Activated CD4-positive, alpha-beta T cell treated with anti-CD3 and anti-CD28 coated beads, Interleukin-2, amount 50 U/mL, for 24 hours (primary cell): ENCODE results near the gene RHAG.
"Not testable (repeated sequence)": the region's sequence is repeated elsewhere in the genome, so short reads cannot be mapped to it uniquely, and the experiment has no call there.

ENCODE experiments used
- DNase-seq, 2 donors: peaks; one replicate each; pipeline ENCODE4 v3.0.0-alpha.2; 2020; ENCODE audit warnings: low read depth in 1 of 2, low spot score in 1 of 2

Gene RHAG

GRCh38 chr6:49635978-49636712, 494 bp downstream of the RHAG start:
- no peak for DNase-seq

DNA sequence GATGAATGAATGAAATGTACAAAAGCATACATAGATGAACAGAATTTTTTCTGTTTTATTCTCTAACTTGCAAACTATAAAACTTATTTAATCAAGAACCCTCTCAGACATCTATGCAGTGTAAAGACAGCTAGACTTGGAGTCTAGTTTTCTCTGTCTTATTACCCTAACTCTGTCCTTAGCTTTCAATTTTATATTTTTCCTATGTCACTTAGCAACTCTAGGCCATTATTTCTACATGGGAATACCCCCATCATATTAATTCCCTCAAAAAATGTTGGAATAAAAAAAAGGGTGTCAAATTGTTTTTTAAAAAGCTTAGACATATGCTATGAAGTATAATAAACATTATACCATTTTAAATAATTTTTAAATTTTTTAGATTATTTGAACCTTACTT, 1.2 kb downstream of the RHAG start:
- DNase-seq = no peak

- no peak for DNase-seq
These were observed 1.8 kb downstream of the RHAG start for GRCh38 chr6:49634836-49635218.

DNA sequence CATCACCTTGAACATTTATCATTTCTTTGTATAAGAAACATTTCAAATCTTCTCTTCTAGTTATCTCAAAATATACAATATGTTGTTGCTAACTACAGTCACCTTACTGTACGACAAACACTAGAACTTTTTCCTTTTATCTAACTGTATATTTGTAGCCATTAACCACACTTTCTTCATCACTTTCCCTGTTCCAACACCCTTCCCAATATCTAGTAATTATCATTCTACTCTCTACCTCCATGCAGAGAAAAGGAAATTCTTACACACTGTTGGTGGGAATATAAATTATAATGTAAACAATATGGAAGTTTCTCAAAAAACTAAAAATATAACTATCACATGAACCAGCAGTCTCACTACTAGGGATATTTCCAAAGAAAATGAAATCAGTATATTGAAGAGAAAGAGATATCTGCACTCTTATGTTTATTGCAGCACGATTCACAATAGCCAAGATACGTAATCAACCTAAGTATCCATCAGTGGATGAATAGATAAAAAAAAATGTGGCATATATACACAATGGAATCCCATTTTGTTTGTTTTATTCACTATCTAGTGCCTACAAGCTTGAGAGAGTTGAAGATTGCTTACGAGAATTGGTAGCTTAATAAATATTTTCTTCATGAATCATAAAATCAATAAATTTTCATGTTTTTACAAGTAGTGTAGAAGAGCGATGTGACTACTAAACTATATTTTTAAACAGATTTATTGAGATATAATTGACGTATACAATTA, 2.4 kb downstream of the RHAG start:
- DNase-seq = no peak

DNA sequence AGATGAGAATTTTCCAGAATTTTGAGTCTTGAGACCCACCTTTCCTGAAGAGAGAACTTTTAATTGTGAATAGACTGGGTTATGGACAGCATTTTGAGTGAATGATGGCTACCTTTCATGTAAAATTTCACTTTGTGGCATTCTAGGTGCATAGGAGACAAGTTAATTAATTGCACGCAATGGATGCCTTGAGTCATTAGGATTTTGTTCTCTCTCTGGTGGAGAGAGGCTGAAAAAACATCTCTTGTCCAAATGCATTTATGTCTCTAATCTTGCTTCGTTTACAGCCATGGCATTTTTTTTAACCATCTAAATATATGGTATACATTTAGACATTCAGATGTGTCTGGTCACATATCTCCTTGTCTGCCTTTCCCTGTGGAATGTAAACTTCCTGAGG, 3.1 kb downstream of the RHAG start:
- DNase-seq = no peak

- no peak for DNase-seq
These were observed 3.9 kb downstream of the RHAG start for GRCh38 chr6:49632727-49633126.

GRCh38 chr6:49629485-49630088, 7.1 kb downstream of the RHAG start:
- not testable (repeated sequence) for DNase-seq

- DNase-seq = no peak
These were observed 9.8 kb downstream of the RHAG start for GRCh38 chr6:49626811-49627210.

DNA sequence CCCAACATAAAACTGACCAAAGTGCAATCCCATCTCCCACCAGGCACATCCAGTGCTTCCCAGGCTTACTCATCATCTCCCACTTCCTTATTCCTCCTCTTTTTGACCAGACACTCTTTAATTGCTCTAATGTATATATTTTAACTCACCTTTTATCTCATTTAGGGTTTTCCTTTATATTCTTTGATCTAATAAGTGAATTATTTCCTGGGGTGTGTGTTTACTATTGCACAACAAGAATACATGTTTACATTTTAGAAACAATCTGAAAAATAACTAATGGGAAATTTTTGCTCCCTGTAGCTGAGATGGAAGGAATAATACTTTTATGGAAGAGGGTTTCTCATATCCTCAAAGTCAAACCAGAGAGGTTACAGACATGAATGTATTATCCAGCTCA, 18.4 kb downstream of the RHAG start:
- DNase-seq = no peak

- DNase-seq = not testable (repeated sequence)
These were observed 22.5 kb downstream of the RHAG start for GRCh38 chr6:49614144-49614543.

GRCh38 chr6:49609285-49609684, 27.4 kb downstream of the RHAG start:
- no peak for DNase-seq

GRCh38 chr6:49608275-49608674, 28.4 kb downstream of the RHAG start:
- DNase-seq = not testable (repeated sequence)

DNA sequence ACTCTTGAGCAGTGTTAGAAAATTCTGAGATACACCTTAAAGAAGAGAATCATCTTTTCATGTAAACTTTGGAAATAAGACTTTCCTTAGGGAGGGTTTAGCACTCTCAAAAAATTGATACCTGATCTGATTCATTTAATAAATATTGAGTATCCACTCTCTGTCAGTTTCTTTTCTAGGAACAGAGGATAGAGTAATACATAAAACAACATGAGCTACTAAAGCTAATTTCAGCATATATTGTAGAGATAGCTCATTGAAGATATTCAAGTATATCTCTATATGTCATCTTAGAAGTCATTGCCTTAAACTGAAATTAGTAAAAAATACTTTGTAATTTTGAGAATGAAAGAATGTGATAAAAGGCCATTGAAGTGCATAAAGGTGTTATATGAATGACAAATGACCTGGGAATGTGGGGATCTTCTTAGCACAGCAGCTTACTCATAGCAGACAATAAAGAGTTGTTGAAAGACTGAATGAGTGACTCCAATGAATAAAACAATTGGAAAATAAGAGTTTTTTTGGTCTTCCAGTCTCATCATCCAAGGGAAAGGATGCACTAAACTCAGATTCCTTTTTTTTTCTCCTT, 29.2 kb downstream of the RHAG start:
- no peak for DNase-seq

DNA sequence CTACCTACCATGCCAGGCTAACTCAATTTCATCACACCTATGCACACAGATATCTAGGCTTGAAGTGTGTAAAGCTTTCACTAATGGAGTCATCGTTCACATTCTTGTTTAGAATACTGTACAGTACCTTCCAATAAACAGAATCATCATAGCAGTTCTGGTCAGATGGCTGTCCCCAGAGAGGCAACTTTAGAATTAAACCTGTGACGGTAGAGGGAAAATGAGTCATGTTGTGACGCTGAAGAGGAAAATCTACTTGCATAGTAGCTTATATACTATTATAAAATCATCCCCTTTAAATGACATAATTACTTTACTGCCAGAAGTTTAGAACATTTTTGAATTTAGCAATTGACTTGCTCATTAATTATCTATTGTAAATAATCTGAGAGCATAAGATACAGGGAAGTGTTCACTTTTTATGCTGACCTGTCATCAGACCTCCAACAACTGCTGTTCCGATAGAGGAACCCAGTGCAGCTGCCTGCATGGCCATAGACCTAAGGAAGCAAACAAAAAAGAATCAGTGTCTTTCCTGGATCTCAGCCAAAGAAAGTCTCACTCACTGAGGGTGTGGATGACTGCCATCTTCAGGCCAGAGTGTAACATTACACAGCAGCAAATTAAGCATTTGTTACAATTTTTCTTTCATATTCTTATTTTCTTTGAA, 29.8 kb downstream of the RHAG start:
- peak in 1 of 2 donors; percentile 9 for DNase-seq

DNA sequence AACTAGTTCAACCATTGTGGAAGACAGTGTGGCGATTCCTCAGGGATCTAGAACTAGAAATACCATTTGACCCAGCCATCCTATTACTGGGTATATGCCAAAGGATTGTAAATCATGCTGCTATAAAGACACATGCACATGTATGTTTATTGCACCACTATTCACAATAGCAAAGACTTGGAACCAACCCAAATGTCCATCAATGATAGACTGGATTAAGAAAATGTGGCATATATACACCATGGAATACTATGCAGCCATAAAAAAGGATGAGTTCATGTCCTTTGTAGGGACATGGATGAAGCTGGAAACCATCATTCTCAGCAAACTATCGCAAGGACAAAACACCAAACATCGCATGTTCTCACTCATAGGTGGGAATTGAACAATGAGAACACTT, 32.6 kb downstream of the RHAG start:
- DNase-seq = not testable (repeated sequence)

DNA sequence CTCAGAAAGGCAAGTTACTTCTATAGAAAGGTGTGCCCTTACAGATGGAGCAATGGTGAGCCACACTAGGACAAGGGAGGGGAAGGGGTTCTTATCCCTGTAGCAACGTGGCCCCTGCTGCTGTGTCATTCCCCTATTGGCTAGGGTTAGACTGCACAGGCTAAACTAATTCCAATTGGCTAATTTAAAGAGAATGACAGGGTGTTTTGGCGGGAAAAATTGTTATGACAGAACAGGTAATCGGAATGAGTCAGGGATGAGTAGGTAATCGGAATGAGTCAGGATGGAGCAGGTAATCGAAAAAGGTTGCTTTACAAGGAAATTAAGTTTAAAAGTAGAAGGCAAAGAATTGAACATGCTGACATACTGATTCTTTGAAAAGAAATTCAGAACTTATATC, 49.4 kb downstream of the RHAG start:
- not testable (repeated sequence) for DNase-seq

DNA sequence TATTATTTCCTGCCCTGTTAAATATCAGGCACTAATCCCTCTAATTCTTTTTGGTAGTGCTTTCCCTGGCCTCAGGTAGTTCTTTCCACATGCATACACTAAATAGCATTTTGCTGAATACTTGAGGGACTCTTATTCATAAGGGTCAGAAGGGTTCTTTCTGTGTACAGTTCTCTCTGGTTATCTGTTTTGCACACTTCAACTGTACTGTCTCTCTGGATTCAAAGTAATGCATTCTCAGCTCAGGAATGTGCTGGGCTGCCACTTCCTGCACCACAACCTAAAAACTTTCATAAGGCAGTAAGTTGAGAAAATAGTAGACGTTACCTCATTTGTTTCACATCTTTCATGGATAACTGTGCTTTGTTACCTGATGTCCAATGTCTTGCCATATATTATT, 54.1 kb downstream of the RHAG start:
- no peak for DNase-seq

DNA sequence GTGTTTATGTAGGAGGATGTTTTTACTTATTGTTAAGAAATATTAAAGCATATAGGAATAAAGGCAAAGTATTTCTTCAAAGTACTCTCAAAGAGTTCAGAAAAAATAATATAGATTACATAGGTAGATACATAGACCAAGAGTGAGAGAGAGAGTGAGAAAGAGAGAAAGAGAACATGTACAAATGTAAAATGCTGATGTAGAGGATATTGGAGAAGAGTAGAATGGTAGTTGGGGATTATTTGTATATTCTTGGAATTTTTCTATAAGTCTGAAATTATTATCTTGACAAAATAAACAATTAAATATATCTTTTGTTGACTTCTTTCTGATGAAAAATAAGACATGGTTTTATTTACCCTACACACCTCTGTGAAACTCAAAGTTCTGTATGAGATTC, 57.0 kb downstream of the RHAG start:
- no peak for DNase-seq

DNA sequence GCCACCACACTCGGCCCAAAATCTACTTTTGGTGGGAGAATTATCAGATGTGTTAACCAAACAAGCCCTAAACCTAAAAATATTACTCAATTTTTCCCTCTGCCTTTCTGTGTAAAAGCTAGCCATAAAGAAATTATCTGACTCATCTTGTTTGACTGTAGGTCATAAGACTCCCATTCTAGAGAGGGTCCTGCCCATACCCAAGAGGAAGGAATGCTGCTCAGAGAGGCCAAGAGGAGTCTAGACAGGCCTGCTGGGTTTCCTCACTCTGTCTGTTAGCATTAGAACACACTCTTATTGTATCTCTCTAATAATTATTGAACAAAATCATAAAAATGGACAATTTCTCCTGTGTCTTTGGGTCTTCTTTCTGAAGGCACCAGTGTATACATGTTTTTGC, 60.0 kb downstream of the RHAG start:
- no peak for DNase-seq

GRCh38 chr6:49570474-49571079, 66.1 kb downstream of the RHAG start:
- no peak for DNase-seq

GRCh38 chr6:49565855-49566254, 70.8 kb downstream of the RHAG start:
- no peak for DNase-seq
